IPS-11a (cell line): ENCODE measurements around the gene CD300LG.
"Not testable (repeated sequence)": the region's sequence is repeated elsewhere in the genome, so short reads cannot be mapped to it uniquely, and the experiment has no call there.

Experiments used
- H3K4me3 ChIP-seq: one replicate; pipeline ENCODE4 v1.5.1; 2013; ENCODE audit warnings: low read depth, low read length, control low read depth

The CD300LG gene

DNA sequence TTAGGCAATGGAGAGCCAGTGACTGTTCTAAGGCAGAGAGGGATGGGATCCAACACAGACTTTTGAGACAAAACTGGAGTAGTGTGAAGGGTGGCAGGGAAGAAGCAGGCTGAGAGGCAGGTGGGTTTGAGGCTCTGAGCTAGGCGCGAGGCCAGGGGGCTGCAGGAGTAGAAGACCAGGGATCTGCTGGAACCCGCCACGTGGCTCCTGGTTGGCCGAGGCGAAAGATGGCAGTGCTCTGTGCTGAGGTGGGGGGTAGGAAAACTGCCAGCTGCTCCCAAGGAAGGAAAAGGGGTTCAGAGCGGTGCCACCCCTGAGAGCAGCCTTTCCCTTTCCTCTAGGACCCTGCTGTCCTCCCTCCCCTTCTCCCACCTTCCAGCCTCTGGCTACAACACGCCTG, 5.6 kb downstream of the CD300LG start:
- no peak overlapping the region for H3K4me3 ChIP-seq

DNA sequence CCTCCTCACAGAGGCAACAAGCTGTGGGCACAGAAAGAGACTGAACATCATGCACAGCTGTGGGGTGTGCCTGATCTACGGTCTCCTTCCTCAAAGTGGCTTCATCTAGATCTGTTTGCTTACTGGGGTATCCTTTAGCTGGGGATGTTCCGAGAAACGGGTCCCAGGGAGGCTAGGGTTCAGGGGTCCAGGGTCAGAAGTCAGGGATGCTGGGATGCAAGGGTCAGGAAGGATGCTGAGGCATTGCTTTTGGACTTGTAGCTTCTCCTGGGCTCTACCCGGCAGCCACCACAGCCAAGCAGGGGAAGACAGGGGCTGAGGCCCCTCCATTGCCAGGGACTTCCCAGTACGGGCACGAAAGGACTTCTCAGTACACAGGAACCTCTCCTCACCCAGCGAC, 6.6 kb downstream of the CD300LG start:
- H3K4me3 ChIP-seq = no peak overlapping the region

DNA sequence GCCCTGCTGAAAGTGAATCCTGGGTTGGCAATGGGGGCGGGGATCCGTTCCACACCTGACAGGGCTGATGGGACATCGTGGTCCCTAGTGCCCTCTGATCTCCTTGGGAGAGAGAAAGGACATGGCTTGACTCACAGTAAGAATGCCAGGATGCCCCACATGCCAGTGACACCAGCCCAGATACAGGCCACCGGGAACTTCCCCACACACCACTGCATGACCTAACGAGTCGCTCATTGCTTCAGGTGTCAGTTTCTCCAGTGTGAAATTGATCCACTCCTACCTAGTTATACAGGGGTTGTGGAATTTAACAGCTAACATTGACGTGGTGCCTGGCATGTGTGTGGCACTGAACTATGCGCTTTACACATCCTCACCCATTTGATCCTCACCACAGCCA, 7.5 kb downstream of the CD300LG start:
- H3K4me3 ChIP-seq = no peak overlapping the region

DNA sequence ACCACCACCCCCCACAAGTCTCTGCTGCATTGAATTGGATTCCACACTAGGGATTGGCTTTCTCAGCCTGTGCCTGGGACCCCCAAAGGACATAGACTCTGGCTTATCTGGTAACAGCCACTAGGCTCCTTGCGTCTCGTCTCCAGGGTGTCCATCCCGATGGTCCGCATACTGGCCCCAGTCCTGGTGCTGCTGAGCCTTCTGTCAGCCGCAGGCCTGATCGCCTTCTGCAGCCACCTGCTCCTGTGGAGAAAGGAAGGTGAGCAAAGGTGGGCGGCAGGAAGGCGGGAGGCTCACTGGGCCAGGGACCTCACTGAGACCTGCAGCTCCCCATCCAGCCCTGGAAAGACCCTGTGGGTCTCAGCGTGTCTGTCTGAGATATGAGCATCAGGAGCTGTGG, 8.1 kb downstream of the CD300LG start:
- no peak overlapping the region for H3K4me3 ChIP-seq

DNA sequence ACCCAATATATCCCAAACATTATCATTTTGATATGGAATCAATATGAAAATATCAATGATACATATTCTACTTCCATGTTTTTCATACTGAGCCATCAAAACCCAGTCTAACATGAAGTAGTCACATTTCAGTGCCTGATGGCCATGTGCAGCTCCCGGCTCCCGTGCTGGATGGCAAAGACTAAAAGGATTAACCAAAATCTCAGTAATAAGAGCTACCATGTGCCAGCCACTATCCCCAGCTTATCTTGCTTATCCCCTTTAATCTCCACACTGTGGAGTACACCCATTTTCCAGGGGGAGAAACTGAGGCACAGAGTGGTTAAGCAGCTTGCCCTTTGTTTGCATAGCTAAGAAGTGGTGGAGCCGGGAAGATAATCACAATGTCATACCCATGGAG, 9.2 kb downstream of the CD300LG start:
- H3K4me3 ChIP-seq = no peak overlapping the region

DNA sequence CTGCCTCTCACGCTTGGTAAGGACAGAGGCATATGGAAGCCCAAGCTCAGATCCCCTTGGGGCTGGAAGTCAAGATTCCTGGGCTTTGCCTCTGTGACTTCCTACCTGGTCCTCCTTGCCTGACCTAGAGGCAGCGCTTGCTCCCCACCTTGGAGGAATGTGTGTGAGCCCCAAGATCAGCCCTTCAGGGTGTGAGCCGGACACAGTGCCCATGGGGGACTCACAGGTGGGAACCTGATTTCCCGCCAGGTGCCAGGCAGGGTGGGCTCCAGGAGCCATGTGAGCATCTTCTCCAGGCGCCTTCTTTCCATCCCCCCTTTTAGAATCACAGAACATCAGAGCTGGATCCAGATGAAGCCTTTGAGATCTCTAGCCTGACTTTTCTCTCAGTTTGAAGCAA, 10.2 kb downstream of the CD300LG start:
- no peak overlapping the region for H3K4me3 ChIP-seq

DNA sequence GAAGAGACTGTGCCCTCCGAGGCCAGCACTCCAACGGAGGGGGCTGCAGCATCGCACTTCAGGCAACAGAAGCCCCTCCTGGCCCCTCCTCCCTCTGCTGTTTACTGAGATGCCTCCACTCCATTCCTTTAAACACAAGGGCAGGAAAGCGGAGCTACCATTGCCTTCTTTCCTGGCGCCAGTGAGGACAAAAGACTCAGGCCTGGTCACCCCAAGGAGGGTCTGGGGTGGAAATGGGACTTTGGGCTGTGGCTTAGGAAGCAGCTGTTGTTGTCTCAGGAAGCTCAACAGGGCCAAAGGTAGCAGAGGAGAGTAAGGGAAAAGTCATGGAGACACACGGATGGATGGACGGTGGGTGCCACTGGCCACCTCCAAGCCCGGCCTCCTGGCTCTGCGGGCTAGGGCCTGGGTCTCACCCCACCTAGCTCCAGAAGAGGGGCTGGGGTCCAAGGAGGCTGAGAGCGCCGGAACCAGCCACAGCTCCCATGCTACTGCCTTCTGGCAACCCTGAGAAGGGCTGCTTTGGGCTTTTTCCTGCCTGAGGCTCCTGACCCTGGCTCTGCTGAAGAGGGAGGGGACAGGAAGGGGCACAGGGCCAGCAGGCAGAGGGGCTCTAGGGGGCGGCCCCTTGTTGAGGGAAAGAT, 11.1 kb downstream of the CD300LG start:
- H3K4me3 ChIP-seq = no peak overlapping the region

DNA sequence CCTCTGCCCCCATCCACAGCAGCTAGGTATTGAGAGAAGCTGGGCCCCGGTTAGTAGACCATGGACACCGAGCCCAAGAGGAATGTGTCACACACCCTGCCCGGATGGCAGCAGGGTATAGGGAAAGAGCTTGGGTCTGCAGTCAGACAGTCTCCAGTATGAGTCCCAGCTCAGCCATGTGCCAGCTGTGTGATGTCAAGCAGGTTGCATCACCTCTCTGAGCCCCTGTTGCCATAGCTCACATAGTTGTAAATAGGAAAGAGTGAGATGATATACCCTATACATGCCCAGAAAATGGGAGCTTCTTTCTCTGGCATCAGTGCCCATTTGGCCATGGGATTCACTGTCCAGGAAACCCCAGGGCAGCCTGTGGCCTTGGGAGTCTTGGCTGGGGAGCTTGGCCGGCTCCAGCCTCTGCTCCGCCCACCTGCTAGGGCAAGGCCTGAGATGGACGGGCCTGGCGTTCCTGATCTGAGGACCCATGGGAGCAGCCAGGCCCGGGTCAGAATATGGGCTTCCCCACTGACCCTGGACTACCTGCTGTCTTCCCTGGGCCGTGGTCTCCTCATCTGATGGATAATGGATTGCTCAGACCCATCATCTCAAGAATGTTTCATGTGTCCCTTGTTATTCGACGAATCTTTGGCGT, 13.2 kb downstream of the CD300LG start:
- no peak overlapping the region for H3K4me3 ChIP-seq

DNA sequence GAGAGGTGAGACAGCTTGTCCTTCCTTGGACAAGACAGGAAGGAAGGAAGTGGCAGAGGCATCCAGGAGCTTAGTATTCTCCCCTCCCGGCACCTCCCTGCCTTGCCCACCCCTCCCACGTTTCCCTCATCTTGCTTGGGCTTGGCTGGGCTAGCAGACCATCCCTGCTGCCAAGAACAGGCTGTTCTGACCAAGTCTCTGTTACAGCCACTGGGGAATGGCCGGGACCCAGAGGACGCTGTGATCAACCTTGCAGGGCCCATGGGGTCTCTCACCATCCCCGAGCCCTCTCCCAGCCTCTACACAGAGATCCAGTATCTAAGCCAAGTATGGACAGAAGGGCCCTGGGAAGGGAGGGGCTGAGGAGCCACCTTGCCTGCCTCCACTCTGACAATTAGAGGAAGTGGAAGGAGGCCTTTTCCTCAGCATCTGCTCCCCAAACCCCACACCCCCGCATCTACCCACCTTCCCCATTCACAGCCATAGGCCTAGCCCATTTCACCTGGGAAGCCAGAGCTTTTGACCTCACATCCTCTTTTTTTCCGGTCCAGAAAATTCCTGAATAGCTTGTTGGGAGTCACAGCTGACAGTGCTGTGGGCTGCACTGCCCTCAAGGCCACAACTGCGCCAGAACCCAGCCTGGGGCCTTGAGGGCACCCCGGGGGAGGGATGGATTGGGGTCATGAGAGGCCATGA, 14.1 kb downstream of the CD300LG start:
- H3K4me3 ChIP-seq = no peak overlapping the region

DNA sequence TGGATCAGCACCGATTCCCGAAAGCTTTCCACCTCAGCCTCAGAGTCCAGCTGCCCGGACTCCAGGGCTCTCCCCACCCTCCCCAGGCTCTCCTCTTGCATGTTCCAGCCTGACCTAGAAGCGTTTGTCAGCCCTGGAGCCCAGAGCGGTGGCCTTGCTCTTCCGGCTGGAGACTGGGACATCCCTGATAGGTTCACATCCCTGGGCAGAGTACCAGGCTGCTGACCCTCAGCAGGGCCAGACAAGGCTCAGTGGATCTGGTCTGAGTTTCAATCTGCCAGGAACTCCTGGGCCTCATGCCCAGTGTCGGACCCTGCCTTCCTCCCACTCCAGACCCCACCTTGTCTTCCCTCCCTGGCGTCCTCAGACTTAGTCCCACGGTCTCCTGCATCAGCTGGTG, 15.0 kb downstream of the CD300LG start:
- no peak overlapping the region for H3K4me3 ChIP-seq

DNA sequence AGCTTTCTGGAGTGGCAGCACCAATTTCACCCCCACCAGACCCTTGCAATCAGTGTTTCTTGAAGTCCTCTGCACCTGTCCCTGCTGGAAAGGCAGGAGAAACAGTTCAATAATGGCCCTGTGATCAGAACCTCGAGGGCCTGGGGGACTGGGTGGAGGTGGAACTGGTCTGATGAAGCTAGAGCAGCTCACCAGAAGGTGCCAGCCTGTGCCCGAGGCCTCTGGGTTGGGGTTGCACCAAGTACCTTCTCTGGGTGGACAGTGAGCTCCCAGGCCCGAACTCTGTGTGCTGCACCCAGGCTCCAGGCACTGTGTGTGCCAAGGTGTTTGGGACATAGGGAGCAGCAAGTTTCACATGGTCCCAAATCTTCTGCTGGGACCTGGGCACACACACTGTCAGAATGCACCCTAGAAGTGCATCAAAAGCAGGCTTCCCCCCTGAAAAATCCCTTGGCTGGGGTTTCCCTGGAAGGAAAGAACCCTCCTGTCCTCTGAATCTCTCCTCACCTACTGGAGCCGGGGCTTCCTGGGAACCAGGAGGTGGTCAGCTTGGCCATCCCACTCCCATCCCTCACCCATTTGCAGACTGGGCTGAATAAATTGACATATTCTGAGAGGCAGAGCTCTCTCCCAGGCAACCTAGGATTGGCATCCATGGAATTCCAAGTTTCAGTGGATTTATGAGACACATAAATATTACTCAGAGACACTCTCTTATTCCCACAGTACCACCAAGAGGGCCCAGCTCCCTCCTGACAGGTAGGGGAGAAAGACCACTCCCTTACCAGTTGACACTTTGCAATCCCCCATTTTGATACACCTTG, 17.4 kb downstream of the CD300LG start:
- no peak overlapping the region for H3K4me3 ChIP-seq

DNA sequence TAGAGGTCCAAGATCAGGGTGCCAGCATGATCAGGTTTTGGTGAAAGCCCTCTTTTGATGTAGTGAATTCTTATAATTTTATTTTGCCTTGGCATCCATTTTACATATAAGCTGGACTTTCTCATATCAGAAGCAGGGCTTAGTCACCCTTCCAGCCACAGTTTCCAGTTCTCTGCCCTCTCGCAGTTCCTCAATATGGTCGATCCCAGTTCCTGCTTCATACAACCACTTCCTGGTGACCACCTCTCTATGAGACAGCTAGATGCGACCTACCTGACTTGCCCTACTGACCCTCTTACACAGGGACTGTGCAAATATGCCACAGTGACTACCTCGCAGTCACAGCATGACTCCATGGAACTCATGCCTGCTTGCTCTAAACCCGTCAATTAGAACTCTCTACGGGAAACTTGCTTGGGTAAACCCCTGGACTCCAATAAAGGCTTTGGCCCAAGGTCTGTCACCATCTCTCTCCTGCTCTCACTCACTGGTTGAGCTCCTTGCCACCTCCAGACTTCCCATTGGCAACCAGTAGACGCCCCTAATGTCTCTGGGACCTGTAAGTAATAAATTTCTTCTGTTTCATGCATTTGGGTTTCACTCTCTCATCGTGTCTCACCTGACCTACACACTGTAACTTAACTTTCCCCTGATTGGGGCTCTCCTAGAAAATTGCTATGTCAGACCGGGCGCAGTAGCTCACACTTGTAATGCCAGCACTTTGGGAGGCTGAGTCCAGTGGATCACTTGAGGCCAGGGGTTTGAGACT, 21.4 kb downstream of the CD300LG start:
- H3K4me3 ChIP-seq = no peak overlapping the region

DNA sequence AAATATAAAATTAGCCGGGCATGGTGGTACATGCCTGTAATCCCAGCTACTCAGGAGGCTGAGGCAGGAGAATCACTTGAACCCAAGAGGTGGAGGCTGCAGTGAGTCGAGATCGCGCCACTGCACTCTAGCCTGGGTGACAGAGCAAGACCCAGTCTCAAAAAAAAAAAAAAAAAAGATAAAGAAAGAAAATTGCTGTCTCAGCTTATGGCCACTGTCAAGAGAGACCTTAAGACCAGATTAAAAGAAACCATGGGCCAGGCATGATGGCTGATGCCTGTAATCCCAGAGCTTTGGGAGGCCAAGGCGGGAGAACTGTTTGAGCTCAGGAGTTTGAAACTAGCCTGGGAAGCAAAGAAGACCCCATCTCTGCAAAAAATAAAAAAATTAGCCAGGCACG, 22.1 kb downstream of the CD300LG start:
- H3K4me3 ChIP-seq = not testable (repeated sequence)

DNA sequence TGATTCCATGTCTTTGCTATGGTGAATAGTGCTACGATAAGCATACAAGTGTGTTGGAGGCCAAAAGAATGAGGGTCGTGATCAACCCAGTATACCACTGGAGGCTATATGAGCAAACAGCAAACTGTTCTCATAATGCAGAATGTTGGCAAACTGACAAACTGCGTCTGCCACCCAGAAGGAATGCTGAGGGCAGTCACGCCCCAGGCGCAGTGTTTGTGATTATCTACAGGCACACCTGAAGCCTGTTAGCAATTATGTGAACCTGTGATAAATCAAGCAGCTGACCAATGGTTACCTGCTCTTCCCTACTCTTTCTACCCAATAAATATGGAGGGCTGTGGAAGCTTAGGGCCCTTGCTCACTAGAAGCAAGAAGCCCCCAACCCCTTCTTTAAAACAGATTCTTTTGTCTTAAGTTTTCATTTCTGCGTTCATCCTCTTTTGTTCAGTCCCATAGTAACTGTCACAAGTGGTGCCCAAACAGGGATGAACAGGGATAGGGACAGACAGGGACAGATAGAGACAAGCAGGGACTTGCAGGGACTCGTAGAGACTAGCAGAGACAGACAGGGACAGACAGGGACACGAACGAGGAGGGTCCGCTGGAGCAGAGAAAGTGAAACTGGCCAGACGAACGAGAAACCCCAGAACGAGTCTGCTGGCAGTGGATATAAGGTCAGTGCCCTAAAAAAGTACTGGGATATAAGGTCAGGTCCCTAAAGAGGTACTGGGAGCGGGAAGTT, 25.1 kb downstream of the CD300LG start:
- H3K4me3 ChIP-seq = no peak overlapping the region

DNA sequence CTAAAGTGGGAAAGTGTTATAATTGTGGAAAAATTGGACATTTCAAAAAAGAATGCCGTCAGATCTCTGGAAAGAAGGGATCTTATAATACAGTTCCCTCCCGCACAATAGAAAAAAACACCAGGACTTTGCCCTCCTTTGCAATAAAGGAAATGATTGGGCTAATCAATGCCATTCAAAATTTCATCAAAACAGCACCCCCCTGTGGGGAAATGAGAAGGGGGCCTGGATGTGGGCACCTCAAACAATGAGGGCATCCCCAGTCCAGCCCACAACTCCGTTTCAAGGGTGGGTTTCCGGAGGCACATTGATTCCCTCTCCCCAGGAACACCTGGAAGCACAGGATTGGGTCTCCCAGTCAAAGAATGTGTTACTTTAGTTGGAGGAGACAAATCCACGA, 26.1 kb downstream of the CD300LG start:
- no peak overlapping the region for H3K4me3 ChIP-seq

DNA sequence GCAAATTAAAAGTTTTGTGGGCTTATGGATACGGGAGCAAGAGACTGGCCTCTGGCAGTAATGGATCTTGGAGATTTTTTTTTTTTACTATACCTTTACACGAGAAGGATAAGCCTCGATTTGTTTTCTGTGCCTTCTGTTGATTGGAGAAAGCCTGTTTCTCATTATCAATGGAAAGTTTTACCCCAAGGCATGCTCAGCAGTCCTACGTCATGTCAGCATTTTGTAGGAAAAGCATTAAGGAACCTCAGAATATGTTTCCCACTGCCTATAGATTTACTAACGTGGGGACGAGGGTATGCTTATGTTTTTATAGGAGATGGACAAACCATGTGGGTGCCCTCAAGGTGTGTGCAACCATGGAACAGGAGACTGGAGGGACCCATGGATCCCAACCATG, 26.8 kb downstream of the CD300LG start:
- no peak overlapping the region for H3K4me3 ChIP-seq

DNA sequence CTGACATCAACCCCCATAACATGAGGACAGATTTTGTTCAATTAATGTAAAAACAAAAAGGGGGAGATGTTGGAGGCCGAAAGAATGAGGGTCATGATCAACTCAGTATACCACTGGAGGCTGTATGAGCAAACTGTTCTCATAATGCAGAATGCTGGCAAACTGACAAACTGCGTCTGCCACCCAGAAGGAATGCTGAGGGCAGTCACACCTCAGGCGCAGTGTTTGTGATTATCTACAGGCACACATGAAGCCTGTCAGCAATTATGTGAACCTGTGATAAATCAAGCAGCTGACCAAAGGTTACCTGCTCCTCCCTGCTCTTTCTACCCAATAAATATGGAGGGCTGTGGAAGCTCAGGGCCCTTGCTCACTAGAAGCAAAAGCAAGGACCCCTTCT, 27.3 kb downstream of the CD300LG start:
- no peak overlapping the region for H3K4me3 ChIP-seq

DNA sequence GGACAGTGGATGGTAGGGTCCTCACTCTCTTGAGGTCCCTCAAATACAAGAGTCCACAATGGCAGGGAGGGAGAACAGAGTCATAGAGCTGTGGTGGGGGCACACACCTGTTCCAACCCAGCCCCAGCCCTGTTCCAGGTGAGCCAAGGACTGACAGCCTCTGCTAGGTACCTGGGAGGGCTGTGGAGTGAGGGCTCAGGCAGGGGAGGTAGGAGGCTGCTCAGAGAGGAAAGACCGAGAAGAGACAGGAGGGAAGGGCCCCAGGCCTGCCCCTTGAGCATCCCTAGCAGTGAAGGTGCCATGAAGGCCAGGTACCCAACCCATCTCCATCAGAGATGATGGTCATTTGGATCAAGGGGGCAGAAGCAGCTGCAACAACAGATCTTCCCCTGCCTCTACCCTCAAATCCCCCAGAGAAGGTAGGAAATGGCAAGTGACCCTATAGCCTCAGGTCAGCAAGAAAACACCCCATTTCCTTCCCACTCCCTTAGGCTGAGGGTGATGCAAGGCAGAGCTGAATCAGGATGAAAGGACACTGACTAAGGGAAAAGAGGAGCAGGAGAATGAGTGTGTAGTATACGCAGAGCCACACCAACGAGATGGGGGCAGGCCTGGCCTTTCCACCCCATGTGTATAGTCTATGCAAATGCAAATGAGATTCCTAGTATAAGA, 28.6 kb downstream of the CD300LG start:
- H3K4me3 ChIP-seq = no peak overlapping the region

DNA sequence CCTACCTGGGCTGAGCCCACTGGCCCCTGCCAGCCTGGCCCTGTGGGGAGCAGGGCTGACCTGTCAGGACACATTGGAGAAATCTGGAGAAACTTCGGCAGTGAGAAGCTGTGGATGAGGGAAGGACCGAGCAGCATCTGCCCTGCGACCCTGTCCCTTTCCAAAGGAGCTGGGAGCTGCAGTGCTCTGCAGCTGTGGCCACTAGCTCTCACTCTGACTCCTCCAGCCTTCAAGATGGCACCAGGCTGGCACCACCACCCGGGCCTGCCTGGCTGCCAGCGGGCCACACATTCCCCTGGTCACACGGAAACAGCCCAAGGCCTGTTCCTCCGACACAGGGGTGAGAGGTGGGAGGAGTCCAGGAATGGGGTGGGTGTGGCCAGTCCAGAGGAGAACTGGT, 30.1 kb downstream of the CD300LG start:
- H3K4me3 ChIP-seq = no peak overlapping the region
